GM18502 (cell line): Measurements from ENCODE around the gene MFSD6.

ENCODE experiments used
- ATAC-seq: cut with Tn5 transposase; IDR thresholded peaks from one replicate; pipeline ENCODE4 v1.9.1; 2021; ENCODE audit warnings: mild to moderate bottlenecking; ENCODE audit not compliant: unreplicated experiment, poor library complexity

Gene MFSD6

GRCh38 chr2:190524928-190525327 is 116.8 kb downstream of the MFSD6 start:
- no peak for ATAC-seq

DNA sequence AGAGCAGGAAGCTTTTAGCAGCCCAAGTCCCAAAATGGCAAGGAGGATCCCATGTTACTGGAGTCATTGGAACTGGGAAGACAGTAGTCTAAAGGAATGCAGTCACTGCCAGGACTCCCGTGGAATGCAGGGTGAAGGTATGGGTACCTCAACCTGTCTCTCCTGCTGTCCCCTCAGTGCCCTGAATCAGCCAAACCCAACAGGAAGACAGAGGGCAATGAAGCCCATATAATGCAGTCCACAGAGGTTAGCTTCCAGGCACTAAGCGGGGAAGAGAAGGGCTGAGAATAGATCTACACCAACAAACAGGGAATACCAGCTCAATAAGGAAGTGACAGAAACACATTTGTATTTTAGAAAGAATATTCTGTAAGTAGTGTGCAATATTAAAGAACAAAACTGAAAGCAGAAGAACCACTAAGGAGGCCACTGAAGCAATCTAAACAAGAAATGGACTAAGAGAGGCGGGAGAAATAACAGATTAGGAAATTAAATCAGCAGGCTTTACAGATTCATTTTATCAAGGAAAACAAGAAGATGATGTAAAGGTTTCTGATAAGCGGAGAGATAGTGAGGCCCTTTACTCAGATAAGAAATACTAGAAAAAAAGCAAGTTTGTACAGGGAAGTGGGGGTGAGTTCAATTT is 118.1 kb downstream of the MFSD6 start:
- ATAC-seq = no peak

GRCh38 chr2:190527214-190527613 is 119.1 kb downstream of the MFSD6 start:
- ATAC-seq = no peak

DNA sequence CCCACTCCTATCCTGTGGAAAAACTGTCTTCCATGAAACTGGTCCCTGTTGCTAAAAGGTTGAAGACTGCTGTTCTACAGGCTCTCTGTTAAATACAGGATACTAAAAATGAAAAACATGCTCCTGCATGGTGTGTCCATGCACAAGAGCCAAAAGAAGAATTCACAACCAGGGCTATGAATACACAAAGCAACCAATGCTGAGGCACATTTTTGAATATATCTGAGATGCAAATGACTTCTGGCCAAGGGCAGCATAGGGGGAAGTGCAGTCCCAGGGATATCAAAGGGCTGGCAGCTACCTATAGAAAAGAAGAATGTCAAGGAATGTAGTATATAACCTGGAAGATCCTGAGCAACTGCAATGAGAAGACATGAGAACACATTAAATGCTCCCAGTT is 119.8 kb downstream of the MFSD6 start:
- ATAC-seq = no peak

DNA sequence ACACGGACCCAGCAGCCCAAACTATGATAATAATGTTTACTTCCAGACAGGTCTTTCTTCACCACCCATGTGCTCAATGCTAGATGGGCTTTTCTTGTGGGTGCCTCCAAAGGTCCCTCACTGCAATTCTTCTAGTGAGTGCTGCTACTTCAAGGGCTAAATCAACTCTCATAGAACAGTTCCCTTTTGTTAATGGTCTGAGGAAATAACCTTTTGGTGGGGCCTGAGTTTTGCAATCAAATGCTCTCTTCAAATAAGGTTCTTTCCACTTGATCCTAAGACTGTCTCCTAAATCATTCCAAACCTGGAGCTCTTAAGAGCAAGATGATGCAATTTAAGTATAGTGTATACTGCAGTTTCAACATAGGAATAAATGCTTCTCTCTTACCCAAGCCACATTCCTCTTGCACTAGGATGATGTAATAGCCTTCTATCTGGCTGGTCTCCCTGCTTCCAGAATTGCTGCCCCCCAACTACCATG is 120.4 kb downstream of the MFSD6 start:
- ATAC-seq = no peak

DNA sequence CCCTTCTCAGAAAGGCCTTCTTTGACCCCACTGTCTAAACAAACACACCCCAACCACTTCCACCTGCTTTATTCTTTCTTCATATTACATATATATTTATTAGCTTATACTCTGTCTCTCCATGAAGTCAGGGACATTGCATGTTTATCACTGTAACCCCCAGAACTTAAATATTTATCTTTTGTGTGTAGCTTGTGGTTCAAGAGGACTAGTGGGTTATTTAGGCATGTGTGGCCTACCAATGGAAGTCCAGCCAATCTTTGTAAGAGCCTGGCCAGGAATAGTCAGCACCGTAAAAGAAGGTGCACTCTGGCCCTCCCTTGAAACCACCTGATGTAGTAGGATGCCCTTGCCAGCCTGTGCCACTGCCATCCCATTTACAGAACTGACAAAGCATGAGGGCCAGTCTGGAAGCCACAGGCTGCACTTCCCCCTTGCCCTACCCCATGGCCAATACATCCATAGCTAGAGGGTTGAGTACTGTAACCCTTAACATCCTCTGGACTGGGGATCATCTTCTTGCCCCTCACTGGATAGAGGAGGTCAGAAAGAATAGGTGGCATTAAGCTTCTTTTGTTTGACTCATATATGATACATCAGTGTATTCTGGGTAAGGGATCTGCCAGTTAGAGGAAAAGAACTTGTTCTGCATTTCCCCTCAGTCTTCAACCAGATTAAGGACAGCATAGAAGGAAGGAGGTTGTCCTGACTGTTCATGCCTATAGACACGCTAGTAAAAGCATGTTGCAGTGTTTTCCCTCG is 121.5 kb downstream of the MFSD6 start:
- ATAC-seq = no peak

DNA sequence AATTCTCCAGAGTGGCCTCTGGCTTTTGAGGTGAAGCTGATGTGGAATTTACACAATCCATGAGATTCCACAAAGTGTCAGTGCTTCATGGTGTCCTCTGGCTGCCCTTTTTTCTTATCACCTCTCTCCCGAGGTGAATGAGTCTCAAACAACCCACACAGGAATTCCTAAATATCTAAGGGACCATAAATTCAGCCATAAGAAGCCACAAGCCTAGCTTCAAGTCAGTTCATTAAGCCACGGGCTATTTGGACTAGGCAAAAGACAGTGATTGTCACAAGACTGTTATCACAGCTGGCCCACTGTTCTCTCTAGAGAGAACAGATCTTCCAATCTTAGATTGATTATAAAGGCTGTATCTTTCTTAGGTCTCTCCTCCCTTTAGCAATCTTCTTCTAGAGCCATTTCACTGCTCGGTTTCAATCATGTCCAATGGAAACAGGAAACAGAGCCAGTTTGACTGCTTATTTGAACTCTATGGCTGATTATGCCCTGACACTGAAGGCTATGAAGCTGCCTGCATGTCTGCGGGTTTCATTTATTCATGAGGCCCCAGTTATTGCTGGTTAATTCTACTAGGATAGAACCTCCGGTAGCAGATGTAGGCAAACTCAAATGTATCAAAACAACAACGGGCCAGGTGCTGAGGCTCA is 122.2 kb downstream of the MFSD6 start:
- no peak for ATAC-seq

DNA sequence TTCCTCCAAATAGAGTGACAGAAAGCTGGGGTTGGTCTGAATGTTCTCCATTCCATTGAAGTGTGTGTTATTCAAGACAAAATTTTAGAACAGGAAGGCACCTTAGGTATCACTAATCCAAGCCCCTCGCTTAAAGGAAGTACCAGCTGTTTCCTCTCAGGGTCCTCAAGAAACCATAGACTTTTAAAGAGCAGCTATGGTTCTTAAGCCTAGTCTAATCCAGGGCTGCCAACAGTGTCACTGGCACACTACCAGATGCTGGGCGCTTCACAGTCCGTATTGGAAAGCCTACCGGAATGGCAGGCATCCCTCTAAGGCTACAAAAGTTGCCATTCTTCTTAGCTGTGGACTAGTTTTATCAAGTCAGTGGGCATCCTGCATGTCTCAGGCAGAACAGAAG is 124.4 kb downstream of the MFSD6 start:
- ATAC-seq = no peak

- ATAC-seq = no peak
Measured at GRCh38 chr2:190533175-190533967, 125.2 kb downstream of the MFSD6 start.

DNA sequence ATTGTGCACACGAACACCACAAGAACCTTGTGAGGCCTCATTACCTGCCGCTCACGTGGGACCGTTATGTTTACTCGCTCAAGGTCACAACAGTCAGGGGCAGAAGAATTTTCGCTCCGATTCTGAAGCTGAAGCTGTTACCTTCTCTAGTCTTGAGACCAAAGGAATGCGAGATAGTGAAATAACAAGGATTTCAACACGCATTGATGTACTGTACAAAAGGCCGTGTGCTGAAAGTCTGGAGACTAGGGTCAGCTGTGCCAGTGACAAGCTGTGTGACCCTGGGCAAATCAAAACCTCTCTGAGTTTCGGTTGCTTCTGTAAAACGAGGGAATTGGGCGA is 125.8 kb downstream of the MFSD6 start:
- peak; percentile 29 for ATAC-seq

GRCh38 chr2:190534310-190535120 is 126.4 kb downstream of the MFSD6 start, which contains the start of gene NEMP2:
Gene NEMP2, minus strand, starts transcription at chr2:190534722. Its CDS starts 67 bp downstream, at chr2:190534655.
- ATAC-seq = peak; percentile 69

GRCh38 chr2:190535121-190535439 is 126.9 kb downstream of the MFSD6 start:
- ATAC-seq = no peak

DNA sequence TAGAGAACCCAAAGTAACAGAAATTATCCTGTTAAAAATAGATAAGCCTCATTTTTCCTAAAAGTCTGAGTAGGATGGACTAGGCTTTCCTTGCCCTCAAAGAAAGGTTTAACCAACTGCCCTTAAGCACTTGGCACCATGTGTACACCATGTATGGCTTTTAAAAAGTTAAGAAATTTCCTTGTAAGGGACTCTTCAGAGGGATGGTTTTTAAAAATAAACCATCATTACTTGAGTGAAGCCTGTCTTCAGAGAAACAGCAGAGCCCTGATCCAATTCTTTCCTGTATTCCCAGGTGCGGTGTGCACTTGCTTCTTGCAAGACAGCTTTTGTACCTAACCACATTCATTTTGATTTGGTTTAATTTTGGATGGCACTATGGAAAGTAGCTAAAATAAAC is 127.4 kb downstream of the MFSD6 start:
- ATAC-seq = no peak

GRCh38 chr2:190537765-190538164 is 129.6 kb downstream of the MFSD6 start:
- no peak for ATAC-seq

DNA sequence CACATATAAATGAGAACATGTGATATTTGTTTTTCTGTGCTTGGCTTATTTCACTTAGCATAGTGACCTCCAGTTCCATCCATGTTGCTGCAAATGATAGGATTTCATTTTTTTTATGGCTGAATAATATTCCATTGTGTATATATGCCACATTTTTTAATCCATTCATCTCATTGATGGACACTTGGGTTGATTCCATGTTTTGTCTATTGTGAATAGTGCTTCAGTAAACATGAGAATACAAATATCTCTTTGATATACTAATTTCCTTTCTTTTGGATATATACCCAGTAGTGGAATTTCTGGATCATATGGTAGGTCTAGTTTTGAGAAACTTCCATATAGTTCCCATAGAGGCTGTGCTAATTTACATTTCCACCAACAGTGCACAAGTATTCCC is 130.0 kb downstream of the MFSD6 start:
- no peak for ATAC-seq

DNA sequence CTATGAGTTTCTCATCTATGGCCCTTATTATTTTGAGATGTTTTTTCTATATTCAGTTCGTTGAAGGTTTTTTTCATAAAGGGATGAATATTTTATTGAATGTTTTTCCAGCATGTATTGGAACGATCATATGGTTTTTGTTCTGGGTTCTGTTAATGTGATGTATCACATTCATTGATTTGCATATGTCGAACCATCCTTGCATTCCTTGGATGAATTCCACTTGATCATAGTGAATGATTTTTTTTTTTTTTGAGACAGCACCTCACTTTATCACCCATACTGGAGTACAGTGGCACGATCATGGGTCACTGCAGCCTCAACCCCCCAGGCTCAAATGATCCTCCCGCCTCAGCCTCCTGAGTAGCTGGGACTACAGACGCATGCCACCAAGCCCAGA is 131.9 kb downstream of the MFSD6 start:
- ATAC-seq = no peak

GRCh38 chr2:190545093-190545492 is 136.9 kb downstream of the MFSD6 start:
- no peak for ATAC-seq

- ATAC-seq = no peak
Measured at GRCh38 chr2:190545555-190546385, 137.6 kb downstream of the MFSD6 start.

GRCh38 chr2:190546734-190547133 is 138.6 kb downstream of the MFSD6 start:
- ATAC-seq = no peak
